D721Med (cell line): ENCODE data around the gene CCDC69.

Source experiments
- DNase-seq: peaks from one replicate; pipeline ENCODE4 v3.0.0; 2011; ENCODE audit warnings: low spot score; ENCODE audit not compliant: insufficient read length
- FAIRE-seq: peaks from 2 replicates; lab custom pipeline; 2011; peaks lifted over from hg19 to GRCh38; lab: Jason Lieb, UNC
- TF ChIP-seq, protein P1 (sequence below): IDR thresholded peaks from 2 replicates; pipeline ENCODE4 v1.5.1; 2012; ENCODE audit warnings: mild to moderate bottlenecking, control low read depth; ENCODE audit not compliant: insufficient read depth; ENCODE audit errors: missing control alignments

Gene CCDC69, protein sequence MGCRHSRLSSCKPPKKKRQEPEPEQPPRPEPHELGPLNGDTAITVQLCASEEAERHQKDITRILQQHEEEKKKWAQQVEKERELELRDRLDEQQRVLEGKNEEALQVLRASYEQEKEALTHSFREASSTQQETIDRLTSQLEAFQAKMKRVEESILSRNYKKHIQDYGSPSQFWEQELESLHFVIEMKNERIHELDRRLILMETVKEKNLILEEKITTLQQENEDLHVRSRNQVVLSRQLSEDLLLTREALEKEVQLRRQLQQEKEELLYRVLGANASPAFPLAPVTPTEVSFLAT

DNA sequence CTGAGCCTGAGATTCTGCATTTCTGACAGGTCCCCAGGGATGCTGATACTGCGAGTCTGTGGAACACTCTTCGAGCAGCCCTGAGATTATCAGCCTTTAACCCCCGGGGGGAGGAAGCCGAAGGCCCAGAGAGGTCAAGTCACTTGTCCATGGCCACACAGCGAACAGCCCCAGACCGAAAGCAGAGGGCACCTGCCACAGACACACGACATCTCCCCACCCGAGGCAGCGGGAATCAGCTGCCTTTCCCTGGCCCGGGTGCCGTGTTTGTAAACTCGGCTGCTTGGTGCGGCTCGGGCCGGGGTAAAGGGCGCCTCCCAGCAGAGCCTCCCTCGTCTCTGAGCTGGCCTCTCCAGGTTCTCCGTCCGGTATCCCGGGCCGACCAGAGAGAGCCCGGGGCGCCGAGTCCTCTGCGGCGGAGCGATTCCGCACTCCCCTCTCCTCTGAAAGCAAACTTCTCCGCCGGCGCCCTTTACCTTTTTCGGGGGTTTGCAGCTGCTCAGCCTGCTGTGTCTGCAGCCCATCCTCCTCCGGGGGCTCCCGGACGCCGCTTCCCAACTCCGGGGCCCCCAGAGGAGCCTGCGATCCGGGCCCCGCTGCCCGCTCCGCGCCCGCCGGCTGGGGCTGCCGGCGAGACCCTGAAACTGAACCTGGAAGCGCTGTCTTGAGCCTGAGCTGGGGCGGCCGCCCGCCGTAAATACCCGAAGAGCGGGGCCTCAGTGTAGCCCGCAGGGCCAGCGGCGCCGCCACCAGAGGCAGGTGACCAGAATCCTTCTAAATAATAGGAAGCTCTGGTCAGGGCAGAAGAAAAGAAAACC, at the start of gene CCDC69:
Gene CCDC69, minus strand, starts transcription at position 646 of the 818 bp plus-strand sequence. Its CDS starts 122 bp downstream, at position 524.
- TF ChIP-seq, protein P1, sequence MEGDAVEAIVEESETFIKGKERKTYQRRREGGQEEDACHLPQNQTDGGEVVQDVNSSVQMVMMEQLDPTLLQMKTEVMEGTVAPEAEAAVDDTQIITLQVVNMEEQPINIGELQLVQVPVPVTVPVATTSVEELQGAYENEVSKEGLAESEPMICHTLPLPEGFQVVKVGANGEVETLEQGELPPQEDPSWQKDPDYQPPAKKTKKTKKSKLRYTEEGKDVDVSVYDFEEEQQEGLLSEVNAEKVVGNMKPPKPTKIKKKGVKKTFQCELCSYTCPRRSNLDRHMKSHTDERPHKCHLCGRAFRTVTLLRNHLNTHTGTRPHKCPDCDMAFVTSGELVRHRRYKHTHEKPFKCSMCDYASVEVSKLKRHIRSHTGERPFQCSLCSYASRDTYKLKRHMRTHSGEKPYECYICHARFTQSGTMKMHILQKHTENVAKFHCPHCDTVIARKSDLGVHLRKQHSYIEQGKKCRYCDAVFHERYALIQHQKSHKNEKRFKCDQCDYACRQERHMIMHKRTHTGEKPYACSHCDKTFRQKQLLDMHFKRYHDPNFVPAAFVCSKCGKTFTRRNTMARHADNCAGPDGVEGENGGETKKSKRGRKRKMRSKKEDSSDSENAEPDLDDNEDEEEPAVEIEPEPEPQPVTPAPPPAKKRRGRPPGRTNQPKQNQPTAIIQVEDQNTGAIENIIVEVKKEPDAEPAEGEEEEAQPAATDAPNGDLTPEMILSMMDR: no peak
- no peak for FAIRE-seq
- peak; percentile 70 for DNase-seq

DNA sequence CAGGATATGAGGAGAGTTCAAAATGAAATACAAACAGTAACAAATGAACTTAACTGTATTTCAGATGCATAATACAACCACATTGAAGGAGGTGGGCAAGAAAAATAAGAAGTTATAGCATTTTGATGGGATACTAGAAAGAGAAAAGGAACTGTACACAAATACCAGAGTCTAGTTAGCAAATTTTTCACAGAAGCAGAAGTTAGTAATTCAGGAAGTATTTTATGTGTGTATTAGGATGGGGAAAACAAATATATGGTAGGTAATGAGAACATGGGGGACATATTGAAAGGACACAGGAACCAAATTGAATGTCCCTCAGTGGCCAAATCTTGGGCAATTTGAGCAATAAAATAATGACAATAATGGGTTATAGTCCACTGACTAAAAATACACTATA, 47.4 kb upstream of the CCDC69 start:
- DNase-seq (no peak), FAIRE-seq (no peak)
- TF ChIP-seq, protein P1: no peak

DNA sequence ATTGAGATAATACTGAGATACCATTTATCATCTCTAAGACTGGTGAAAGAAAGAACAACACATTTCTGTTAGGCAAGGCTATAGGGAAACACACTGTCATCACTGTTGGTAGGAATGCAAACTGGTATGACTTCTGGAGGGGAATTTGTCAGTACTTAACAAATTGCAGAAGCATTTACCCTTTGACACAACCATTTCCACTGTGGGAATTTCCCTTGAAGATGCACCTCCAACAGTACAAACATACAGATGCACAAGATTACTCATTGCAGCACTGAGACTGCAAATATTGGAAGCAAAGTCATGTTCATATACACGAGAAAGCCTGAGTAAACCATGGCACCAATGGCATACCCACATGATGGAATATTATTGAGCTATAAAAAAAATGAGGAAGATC, 46.7 kb upstream of the CCDC69 start:
- TF ChIP-seq, protein P1: no peak
- DNase-seq (no peak), FAIRE-seq (no peak)

DNA sequence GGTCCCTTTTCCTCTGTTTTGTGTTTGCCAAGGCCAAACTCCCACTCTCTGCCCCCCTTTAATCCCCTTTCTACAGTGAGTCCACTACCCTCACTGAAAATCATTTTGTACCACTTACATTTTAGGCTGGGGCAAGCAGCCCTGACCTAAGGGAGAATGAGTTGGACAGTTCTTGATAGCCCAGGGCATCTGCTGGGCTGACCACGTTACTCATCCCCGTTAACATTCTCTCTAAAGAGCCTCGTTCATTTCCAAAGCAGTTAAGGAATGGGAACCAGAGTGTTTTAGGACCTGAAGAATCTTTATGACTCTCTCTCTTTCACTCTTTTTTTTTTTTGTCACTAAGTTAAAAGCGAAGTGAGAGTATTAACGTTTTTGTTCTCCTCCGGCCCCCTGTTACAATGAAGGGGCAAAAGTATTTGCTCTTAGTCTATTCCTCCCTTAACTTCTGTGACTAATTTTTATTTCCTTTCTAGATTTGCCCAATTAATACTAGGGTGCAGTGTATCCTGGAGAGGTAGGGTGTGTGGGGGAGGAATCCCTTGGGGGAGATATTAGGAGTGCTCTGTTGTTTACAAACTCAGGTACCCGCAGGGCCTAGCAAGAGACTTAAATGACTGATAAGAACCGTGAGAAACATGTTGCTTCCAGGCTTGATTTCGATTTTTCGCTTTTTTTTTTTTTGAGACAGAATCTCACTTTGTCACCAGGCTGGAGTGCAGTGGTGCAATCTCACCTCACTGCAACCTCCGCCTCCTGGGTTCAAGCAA, 43.8 kb upstream of the CCDC69 start:
- TF ChIP-seq, protein P1: no peak
- no peak for FAIRE-seq
- DNase-seq: no peak

DNA sequence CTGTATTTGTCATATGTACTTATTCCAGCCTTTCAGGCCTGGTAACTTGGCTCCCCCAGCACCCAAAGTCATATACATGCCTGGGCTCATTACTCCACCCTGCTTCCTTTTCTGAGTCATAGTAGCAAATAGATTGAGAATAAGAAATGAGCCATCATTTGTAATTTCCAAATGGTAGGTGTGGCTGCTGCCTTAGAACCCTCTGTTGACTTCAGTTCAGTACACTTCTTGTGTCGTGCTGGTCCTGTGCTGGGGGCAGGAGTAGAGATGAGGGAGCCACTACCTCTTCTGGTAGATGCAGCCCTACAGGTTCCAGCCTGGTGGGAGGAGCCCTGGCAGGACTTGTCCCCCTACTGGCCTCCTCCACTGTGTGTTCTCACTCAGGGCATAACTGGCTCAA, 40.2 kb upstream of the CCDC69 start:
- TF ChIP-seq, protein P1: no peak
- DNase-seq (no peak), FAIRE-seq (no peak)

DNA sequence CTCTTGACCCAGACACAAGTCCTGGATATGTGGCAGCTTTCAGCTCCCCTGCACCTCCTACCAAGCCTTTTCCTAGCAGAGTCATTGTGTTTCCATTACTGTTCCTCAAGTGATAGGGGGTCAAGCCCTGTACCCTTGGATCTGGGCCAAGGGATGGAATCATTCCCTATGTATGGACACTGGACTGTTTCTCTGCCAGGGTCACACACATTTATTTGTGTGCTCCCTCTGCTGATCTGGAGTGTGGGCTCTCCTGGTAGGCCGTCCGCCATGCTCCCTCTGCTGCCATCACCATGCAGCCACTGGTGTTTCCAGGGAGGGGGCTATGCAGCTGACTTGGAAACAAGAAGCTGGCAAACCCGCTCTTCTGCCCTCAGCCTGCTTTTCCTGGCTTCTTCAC, 38.6 kb upstream of the CCDC69 start:
- TF ChIP-seq, protein P1: no peak
- DNase-seq (no peak), FAIRE-seq (no peak)
